Gastrocnemius medialis (tissue), 4 donors: ENCODE results near the gene APOE.

Source experiments
- CTCF ChIP-seq, 5 experiments: fragments of 450-650 bp in 3 of 5; fragments of 200-600 bp in 2 of 5; sonication (generic) in 2 of 5; IDR thresholded peaks in 4 of 5; conservative IDR thresholded peaks in 1 of 5; 1 replicate in 4 of 5; 2 replicates in 1 of 5; pipeline ENCODE4 v1.5.1; 2016 to 2019; ENCODE audit warnings: antibody characterized with exemption in 5 of 5, mild to moderate bottlenecking in 3 of 5, moderate library complexity in 3 of 5
- POLR2A ChIP-seq, 2 donors: fragments of 450-650 bp; IDR thresholded peaks; one replicate each; pipeline ENCODE4 v1.6.1; 2017; ENCODE audit warnings: antibody characterized with exemption in 2 of 2, mild to moderate bottlenecking in 2 of 2, moderate library complexity in 2 of 2

- no peak for TF ChIP-seq POLR2A (IDR thresholded peaks at IDR 0.05)
- TF ChIP-seq CTCF (IDR thresholded peaks at IDR 0.05 in 4 of 5, conservative IDR thresholded peaks at IDR 0.05 in 1 of 5): no peak
These were observed 40.3 kb upstream of the APOE start for GRCh38 chr19:44865196-44865767.
